22Rv1 (cell line): ENCODE results near the gene ROPN1.
"Not testable (repeated sequence)": the region's sequence is repeated elsewhere in the genome, so short reads cannot be mapped to it uniquely, and the experiment has no call there.

Source experiments
- H3K27ac ChIP-seq: fragments of 450-650 bp; 2 replicates; pipeline ENCODE4 v1.5.1; 2017
- ZFX ChIP-seq: fragments of 450-650 bp; IDR thresholded peaks from 2 replicates; pipeline ENCODE4 v1.6.1; 2017; ENCODE audit warnings: antibody characterized with exemption, borderline replicate concordance
- TF ChIP-seq, protein P1 (sequence below): fragments of 450-650 bp; IDR thresholded peaks from 2 replicates; pipeline ENCODE4 v1.5.1; 2017; ENCODE audit warnings: mild to moderate bottlenecking

Gene ROPN1

DNA sequence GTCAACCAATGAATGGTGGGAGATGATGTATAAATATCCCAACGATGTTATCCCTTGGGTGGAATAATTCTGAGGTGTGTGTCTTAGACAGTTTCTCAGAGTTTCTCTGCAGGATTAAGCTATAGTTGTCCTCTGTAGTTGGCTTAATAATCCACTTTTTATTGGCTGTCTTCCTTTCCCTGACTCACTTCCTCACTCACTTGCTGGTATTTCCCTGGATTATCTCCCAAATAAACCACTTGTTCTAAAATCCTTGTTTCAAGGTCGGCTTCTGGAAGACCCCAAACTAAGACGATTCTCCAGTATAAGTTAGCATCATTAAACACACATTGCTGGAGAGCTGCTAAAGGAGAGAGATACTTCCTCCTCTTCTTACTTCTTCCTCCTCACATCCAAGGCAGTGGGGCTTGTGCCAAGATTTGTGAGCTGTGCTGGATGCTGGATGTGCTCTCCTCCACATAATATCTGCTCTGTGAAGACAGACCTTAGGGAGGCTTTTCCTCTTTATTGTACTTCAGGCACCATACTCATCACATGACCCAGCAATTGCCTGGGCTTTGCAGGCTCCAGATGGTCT lies 22.5 kb upstream of the ROPN1 start:
- H3K27ac ChIP-seq, result no peak overlapping the region
- TF ChIP-seq, protein P1, sequence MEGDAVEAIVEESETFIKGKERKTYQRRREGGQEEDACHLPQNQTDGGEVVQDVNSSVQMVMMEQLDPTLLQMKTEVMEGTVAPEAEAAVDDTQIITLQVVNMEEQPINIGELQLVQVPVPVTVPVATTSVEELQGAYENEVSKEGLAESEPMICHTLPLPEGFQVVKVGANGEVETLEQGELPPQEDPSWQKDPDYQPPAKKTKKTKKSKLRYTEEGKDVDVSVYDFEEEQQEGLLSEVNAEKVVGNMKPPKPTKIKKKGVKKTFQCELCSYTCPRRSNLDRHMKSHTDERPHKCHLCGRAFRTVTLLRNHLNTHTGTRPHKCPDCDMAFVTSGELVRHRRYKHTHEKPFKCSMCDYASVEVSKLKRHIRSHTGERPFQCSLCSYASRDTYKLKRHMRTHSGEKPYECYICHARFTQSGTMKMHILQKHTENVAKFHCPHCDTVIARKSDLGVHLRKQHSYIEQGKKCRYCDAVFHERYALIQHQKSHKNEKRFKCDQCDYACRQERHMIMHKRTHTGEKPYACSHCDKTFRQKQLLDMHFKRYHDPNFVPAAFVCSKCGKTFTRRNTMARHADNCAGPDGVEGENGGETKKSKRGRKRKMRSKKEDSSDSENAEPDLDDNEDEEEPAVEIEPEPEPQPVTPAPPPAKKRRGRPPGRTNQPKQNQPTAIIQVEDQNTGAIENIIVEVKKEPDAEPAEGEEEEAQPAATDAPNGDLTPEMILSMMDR, result no peak
- no peak for TF ChIP-seq ZFX

DNA sequence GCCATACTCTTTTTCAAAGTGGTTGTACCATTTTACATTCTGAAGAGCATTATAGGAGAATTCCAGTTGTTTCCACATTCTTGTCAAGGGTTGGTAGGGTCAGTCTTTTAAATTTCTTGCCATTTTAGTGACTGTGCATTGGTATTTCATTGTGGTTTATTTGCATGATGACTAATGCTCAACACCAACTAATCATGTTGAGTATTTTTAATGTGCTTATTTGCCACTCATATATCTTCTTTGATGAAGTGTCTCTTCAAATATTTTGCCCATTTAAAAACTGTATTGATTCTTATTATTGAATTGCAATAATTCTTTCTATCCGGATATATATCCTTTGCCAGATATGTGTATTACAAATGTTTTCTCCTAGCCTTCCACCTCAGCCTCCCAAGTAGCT lies 16.4 kb upstream of the ROPN1 start:
- H3K27ac ChIP-seq, result not testable (repeated sequence)

DNA sequence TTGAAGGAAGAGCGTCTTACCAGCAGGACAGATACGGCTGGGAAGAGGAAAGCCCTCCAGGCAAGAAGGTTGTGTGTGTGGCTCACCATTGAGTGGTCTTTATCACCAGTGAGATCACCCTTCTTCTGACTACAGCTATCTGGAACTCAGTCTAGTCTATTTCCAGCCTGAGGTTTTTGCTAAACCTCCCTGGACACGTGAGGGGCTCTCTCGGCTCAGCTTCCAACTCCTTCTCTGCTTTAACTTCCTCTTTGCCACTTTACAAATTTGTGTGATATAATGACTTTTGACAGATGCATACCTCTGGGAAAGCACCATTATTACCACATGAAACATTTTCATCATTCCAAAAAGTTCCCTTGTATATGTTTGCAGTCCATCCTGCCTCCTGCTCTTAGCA lies 15.3 kb upstream of the ROPN1 start:
- no peak overlapping the region for H3K27ac ChIP-seq
- TF ChIP-seq, protein P1, result no peak
- no peak for TF ChIP-seq ZFX

DNA sequence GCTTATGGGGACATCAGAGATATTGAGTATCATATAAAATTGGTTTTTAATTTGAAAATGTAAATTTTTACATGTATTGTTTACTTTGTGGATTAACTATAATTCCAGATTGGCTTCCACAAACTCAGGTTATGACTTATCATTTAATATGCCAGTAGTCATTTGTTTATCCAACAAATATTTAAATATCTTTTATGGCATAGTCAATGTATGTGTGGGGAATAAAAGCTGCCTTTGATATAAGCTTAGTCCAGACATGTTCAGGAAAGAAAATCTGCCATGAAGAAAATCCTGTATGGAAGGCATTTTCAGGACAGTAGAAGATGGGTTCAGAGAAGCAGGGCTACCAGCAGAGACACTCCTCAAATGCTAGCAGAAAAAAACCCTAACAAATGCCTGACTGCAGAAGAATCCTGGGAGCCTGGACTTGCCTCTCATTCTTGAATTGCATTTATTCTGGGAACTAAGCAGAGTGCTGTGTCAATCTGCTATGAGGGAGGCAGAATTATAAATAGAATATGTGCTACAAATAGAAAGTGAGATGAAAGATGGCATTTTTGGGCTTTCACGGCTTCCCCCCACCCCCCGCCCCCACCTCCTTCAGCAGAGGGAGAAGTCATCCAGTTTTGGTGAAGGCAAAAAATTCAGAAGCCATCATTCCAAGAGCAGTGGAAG lies 10.6 kb upstream of the ROPN1 start:
- H3K27ac ChIP-seq, result not testable (repeated sequence)

DNA sequence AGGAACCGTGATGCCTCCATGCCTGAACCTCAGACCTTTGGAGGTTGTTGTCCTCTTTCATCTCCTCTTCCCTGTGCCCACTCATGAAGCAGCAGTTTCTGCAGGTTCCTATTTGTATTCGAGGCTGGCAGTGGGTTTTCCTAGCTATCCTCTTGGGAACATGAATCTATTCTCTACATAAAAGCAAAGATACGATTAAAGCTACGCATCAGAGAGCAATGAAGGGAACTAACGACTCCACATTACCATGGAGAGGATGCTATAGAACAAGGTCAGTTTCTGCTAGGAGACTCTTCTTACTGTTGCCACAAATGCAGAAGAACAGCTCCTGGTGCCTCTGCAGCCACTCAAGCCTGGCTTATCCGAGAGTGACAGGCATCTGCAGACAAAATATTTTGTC lies 9.4 kb upstream of the ROPN1 start:
- not testable (repeated sequence) for H3K27ac ChIP-seq

DNA sequence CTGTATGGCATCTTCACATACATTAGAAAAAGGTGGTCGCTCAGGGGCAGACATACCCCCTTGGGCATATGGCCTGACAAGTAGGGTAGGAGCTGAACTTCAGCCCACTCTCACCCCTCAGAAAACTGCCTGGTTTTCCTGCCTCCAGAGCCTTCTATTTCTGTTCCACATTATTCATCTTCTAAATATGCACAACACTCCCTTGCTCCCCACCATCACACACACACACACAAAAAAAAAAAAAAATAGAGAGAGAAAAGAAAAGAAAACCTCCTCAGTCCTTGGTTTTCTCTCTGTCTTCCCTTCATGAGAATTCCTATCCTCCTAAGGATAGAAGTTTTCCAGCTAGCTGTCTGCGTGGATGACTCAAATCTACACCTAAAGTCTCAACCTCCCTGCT lies 5.6 kb upstream of the ROPN1 start:
- H3K27ac ChIP-seq, result no peak overlapping the region
- TF ChIP-seq, protein P1, result no peak
- no peak for TF ChIP-seq ZFX

DNA sequence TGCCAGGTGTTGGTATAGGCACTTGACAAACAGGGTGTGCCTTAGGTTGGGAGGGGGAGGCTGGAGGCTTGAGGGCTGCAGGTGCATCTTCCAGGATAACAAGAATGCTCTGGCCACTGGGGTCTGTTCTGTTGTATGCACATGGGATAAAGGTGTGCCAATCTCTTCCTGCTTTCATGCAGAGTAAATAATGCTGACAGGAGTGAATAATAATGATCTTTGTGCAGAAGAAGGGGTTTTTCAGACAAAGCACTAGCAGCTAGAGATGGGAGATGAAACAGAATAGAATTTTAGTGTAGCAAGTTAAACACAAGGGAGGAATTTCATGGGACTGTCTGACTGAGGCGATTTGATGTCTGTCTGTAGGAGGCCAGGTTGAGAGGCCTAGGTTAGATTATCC lies 1.9 kb upstream of the ROPN1 start:
- no peak overlapping the region for H3K27ac ChIP-seq
- TF ChIP-seq, protein P1, result no peak
- TF ChIP-seq ZFX, result no peak

DNA sequence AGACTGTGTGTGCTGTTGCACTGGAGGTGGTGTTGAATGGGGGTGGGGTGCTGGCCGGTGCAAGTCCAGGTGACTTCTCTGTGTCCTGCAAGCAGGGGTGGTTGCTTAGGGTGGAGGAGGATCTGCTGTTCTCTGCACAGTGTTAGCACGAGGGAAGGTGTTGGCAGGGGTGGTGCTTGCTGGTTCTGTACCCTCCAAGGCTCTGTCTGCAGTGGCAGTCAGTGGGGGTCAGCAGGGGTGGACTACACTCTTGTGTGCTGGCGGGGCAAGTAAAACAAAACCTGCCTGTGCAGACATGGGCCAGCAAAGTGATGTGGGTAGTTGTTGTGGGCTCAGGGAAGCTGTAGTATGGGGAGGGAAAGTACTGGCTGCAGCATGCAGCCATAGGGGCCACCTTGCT lies 5.5 kb downstream of the ROPN1 start:
- TF ChIP-seq, protein P1, result no peak
- TF ChIP-seq ZFX, result no peak
- H3K27ac ChIP-seq, result no peak overlapping the region

DNA sequence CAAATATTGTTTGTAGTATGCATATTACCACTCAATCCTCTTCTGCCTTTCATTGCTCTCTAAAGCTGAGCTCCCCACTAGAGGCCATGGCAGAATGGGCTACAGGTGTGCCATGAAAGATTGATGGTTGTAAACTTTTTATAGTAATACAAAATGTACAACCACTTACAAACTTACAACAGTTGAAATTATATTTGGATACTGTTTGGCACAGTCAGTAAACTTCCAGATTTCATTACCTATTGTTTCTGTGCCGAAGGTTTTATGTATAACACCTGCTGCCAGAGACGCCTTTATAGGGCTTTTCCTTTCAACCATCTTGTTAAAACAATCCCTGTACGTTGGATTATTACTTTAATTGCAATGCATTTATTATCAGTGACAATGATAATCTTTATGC lies 7.0 kb downstream of the ROPN1 start:
- no peak for TF ChIP-seq ZFX
- TF ChIP-seq, protein P1, result no peak
- H3K27ac ChIP-seq, result no peak overlapping the region
